ENCODE data around the gene SPATA24.

DNA sequence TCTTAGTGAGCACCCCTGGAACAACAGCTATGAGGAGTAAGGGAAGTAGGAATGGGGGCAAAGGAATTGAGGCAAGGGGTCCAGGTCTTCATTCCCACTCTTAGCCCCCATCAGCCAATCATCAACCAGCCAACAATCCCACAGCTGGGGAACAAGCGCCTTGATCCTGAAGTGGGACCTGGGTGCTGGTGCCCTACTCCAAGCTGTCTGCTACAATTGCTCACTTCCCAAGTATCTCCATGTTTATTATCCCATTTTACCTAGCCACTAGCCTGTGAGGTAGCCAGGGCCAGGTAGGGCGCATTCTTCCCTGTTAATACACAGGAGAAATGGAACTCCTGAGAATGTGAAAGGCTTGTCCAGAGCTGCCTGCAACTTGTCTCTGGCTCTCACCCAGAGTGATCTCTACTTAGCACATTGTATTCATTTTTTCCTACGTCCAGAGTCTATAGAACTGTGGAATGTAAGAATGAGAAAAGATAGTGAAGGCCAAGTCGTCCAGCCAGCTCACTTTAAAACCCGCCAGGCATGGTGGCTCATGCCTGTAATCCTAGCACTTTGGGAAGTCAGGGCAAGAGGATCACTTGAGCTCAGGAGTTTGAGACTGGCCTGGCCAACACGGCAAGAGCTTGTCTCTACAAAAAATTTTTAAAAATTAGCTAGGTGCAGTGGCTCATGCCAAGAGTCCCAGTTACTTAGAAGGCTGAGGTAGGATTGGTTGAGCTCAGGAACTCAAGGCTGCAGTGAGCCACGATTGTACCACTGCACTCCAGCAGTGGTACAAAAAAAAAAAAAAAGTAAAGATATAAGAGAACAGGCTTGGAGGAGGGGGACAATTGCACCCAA lies 41.7 kb upstream of the SPATA24 start:
- TF ChIP-seq, protein P1, sequence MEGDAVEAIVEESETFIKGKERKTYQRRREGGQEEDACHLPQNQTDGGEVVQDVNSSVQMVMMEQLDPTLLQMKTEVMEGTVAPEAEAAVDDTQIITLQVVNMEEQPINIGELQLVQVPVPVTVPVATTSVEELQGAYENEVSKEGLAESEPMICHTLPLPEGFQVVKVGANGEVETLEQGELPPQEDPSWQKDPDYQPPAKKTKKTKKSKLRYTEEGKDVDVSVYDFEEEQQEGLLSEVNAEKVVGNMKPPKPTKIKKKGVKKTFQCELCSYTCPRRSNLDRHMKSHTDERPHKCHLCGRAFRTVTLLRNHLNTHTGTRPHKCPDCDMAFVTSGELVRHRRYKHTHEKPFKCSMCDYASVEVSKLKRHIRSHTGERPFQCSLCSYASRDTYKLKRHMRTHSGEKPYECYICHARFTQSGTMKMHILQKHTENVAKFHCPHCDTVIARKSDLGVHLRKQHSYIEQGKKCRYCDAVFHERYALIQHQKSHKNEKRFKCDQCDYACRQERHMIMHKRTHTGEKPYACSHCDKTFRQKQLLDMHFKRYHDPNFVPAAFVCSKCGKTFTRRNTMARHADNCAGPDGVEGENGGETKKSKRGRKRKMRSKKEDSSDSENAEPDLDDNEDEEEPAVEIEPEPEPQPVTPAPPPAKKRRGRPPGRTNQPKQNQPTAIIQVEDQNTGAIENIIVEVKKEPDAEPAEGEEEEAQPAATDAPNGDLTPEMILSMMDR (IDR thresholded peaks at IDR 0.05; ENCODE audit: control extremely low read depth in 1 of 3, insufficient read depth in 1 of 3, low read depth in 1 of 3, low read length in 3 of 3): no peak
- TF ChIP-seq SIN3A (conservative IDR thresholded peaks at IDR 0.05 in 1 of 2, IDR thresholded peaks at IDR 0.05 in 1 of 2; ENCODE audit: low read depth in 1 of 2, low read length in 2 of 2) (no peak), POLR2A (IDR thresholded peaks at IDR 0.05; ENCODE audit: control extremely low read depth in 1 of 2, low read depth in 2 of 2, low read length in 2 of 2) (no peak), POLR2AphosphoS5 (IDR thresholded peaks at IDR 0.05; ENCODE audit: low read depth, low read length) (no peak), EZH2 (IDR thresholded peaks at IDR 0.05; ENCODE audit: low read depth, low read length, severe bottlenecking) (no peak), KDM1A (IDR thresholded peaks at IDR 0.05; ENCODE audit: borderline replicate concordance, low read length) (no peak), NANOG (IDR thresholded peaks at IDR 0.05; ENCODE audit: insufficient read depth, low read depth, low read length, poor library complexity, severe bottlenecking) (no peak), RAD21 (IDR thresholded peaks at IDR 0.05 in 1 of 2, conservative IDR thresholded peaks at IDR 0.05 in 1 of 2; ENCODE audit: low read depth in 2 of 2, low read length in 2 of 2) (no peak), YY1 (IDR thresholded peaks at IDR 0.05; ENCODE audit: low read depth, low read length) (no peak), SP2 (IDR thresholded peaks at IDR 0.05; ENCODE audit: low read length) (no peak)
- TF ChIP-seq, protein P2, sequence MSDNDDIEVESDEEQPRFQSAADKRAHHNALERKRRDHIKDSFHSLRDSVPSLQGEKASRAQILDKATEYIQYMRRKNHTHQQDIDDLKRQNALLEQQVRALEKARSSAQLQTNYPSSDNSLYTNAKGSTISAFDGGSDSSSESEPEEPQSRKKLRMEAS (IDR thresholded peaks at IDR 0.05): no peak

All from H1 (cell line).